ENCODE data around the gene ARHGDIB. TPM values are rescaled to one million over a fixed set of nuclear protein-coding genes. Genes with fewer than 3 reads are reported as not detected.

The ARHGDIB gene
- polyA plus RNA-seq, 1 donor, result 53.2 TPM

GRCh38 chr12:14936224-14936861 lies 25.1 kb downstream of the ARHGDIB start:
- no peak for DNase-seq
- Histone ChIP-seq H3K4me1 (ENCODE audit: control insufficient read depth, insufficient read depth, low read length) (peaks cover 19% of the 10 kb centered on the region), H3K4me3 (ENCODE audit: low read length) (no peak overlapping the region), H3K9me3 (ENCODE audit: control insufficient read depth, low read depth, low read length) (no peaks in the 10 kb centered on the region), H3K27ac (ENCODE audit: low read length) (no peak overlapping the region), H3K36me3 (ENCODE audit: control insufficient read depth, insufficient read depth, low read length) (no peaks in the 10 kb centered on the region), H3K27me3 (ENCODE audit: control insufficient read depth, insufficient read depth, low read length) (no peaks in the 10 kb centered on the region)
- WGBS (ENCODE audit: insufficient coverage, low lambda C conversion rate), result 83% methylated on average over 1 of the region's 6 CpGs

DNA sequence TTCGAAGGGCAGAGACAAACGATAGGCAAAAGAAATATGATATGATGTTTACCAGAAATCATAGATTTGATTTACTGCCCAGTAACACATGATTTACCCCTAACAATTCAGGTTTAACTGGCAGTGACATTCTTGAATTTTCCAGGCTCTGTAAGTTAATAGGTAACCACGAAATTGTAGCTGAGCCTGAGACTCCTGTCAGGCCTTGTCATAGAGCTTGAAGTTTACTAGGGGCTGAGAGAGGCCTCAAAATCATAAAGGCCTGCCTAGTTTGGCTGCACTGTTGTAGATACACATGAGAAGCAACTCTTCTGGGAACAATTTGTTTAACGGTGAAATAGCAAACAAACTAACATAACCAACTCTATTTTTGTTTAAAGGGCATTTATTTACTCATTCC lies 26.4 kb downstream of the ARHGDIB start:
- Histone ChIP-seq H3K27me3 (ENCODE audit: control insufficient read depth, insufficient read depth, low read length) (no peaks in the 10 kb centered on the region), H3K4me1 (ENCODE audit: control insufficient read depth, insufficient read depth, low read length) (peaks cover 19% of the 10 kb centered on the region), H3K27ac (ENCODE audit: low read length) (peak overlapping the region; percentile 74), H3K36me3 (ENCODE audit: control insufficient read depth, insufficient read depth, low read length) (no peaks in the 10 kb centered on the region), H3K9me3 (ENCODE audit: control insufficient read depth, low read depth, low read length) (no peaks in the 10 kb centered on the region), H3K4me3 (ENCODE audit: low read length) (no peak overlapping the region)
- WGBS (ENCODE audit: insufficient coverage, low lambda C conversion rate), result 18% methylated on average over 3 of the region's 4 CpGs
- DNase-seq, result peak; percentile 52 to 81

- H3K9me3 ChIP-seq (ENCODE audit: control insufficient read depth, low read depth, low read length), result no peaks in the 10 kb centered on the region
Observed at GRCh38 chr12:14934511-14934910, 26.9 kb downstream of the ARHGDIB start.

DNA sequence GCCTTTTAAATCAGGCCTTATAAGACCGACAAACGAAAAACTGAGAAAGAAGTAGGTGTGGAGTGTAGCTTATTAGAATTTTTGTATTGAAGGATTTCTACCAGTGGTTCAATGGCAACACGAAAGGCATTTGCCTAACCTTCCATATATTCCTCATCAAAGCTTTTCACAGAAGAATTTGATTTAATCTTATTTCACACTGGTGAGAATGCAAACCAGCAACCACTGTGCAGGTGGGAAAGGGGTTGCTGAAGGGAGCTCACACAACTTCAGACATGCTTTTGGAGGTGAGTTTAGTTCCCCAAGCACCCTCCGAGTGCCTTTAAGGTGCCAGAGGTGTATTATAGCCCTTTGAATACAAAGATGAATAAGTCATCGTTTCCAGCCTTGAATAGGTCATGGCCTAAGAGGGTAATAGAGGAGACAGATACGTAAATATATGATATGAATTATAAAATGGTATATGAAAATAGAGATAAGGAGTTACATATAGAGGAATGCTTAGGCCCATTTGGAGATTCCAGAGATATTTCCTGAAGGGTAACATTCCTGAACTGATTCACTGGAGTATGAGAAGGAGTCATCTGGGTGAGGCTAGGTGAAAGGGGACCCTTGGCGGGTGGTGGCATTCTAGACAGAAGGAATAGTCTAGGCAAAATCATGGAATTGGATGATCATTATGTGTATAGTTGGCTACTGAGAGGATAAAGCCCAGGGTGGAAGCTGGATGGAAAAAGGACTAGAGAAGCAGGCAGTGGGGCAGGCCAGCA lies 29.4 kb downstream of the ARHGDIB start:
- no peaks in the 10 kb centered on the region for H3K36me3 ChIP-seq (ENCODE audit: control insufficient read depth, insufficient read depth, low read length)
- WGBS (ENCODE audit: insufficient coverage, low lambda C conversion rate), result 90% methylated on average over 4 of the region's 7 CpGs
- no peak for DNase-seq
- peaks cover 17% of the 10 kb centered on the region for H3K4me1 ChIP-seq (ENCODE audit: control insufficient read depth, insufficient read depth, low read length)
- no peaks in the 10 kb centered on the region for H3K27me3 ChIP-seq (ENCODE audit: control insufficient read depth, insufficient read depth, low read length)
- no peak overlapping the region for H3K4me3 ChIP-seq (ENCODE audit: low read length)
- no peaks in the 10 kb centered on the region for H3K9me3 ChIP-seq (ENCODE audit: control insufficient read depth, low read depth, low read length)
- H3K27ac ChIP-seq (ENCODE audit: low read length), result no peak overlapping the region

More at GRCh38 chr12:14934511-14934910, 26.9 kb downstream of the ARHGDIB start:
- no peak for DNase-seq
- H3K27ac ChIP-seq (ENCODE audit: low read length), result peak overlapping the region; percentile 74
- WGBS (ENCODE audit: insufficient coverage, low lambda C conversion rate), result 100% methylated on average over 1 of the region's 2 CpGs
- peaks cover 19% of the 10 kb centered on the region for H3K4me1 ChIP-seq (ENCODE audit: control insufficient read depth, insufficient read depth, low read length)
- no peak overlapping the region for H3K4me3 ChIP-seq (ENCODE audit: low read length)
- H3K27me3 ChIP-seq (ENCODE audit: control insufficient read depth, insufficient read depth, low read length), result no peaks in the 10 kb centered on the region
- H3K36me3 ChIP-seq (ENCODE audit: control insufficient read depth, insufficient read depth, low read length), result no peaks in the 10 kb centered on the region

GRCh38 chr12:14931359-14931758 lies 30.0 kb downstream of the ARHGDIB start:
- no peaks in the 10 kb centered on the region for H3K9me3 ChIP-seq (ENCODE audit: control insufficient read depth, low read depth, low read length)
- H3K4me3 ChIP-seq (ENCODE audit: low read length), result no peak overlapping the region
- H3K4me1 ChIP-seq (ENCODE audit: control insufficient read depth, insufficient read depth, low read length), result peaks cover 17% of the 10 kb centered on the region
- no CpG with 5 or more reads among the region's 4 CpGs for WGBS (ENCODE audit: insufficient coverage, low lambda C conversion rate)
- no peak for DNase-seq
- no peak overlapping the region for H3K27ac ChIP-seq (ENCODE audit: low read length)
- H3K36me3 ChIP-seq (ENCODE audit: control insufficient read depth, insufficient read depth, low read length), result no peaks in the 10 kb centered on the region
- H3K27me3 ChIP-seq (ENCODE audit: control insufficient read depth, insufficient read depth, low read length), result no peaks in the 10 kb centered on the region

- no peak overlapping the region for H3K4me3 ChIP-seq (ENCODE audit: low read length)
- no peak for DNase-seq
Observed at GRCh38 chr12:14930299-14930698, 31.1 kb downstream of the ARHGDIB start.

DNA sequence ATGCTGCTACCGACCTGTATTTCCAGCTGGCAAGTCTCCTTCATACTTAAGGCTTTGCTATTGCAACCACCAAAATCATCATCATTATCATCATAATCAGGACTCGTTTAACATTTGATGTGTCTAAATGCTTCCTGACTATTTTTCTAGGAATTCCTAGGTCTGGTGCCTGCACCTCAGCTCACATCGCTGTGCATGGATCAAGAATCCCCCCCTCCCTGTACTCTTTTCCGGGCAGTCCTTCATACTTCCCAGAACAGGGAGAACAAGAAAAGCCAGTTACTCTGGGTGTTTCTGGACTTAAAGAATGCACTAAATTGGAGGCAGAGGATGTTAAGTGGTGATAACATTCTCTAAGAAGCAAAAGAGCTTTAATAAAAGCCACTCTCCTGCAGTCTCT lies 32.5 kb downstream of the ARHGDIB start:
- Histone ChIP-seq H3K4me1 (ENCODE audit: control insufficient read depth, insufficient read depth, low read length) (peaks cover 4% of the 10 kb centered on the region), H3K27me3 (ENCODE audit: control insufficient read depth, insufficient read depth, low read length) (no peaks in the 10 kb centered on the region), H3K9me3 (ENCODE audit: control insufficient read depth, low read depth, low read length) (no peaks in the 10 kb centered on the region), H3K36me3 (ENCODE audit: control insufficient read depth, insufficient read depth, low read length) (no peaks in the 10 kb centered on the region), H3K4me3 (ENCODE audit: low read length) (no peak overlapping the region), H3K27ac (ENCODE audit: low read length) (no peak overlapping the region)
- no CpG with 5 or more reads among the region's 4 CpGs for WGBS (ENCODE audit: insufficient coverage, low lambda C conversion rate)
- peak; percentile 56 to 80 for DNase-seq

More at GRCh38 chr12:14930299-14930698, 31.1 kb downstream of the ARHGDIB start:
- H3K4me1 ChIP-seq (ENCODE audit: control insufficient read depth, insufficient read depth, low read length), result peaks cover 11% of the 10 kb centered on the region
- H3K9me3 ChIP-seq (ENCODE audit: control insufficient read depth, low read depth, low read length), result no peaks in the 10 kb centered on the region
- H3K36me3 ChIP-seq (ENCODE audit: control insufficient read depth, insufficient read depth, low read length), result no peaks in the 10 kb centered on the region
- H3K27ac ChIP-seq (ENCODE audit: low read length), result no peak overlapping the region
- no peaks in the 10 kb centered on the region for H3K27me3 ChIP-seq (ENCODE audit: control insufficient read depth, insufficient read depth, low read length)

DNA sequence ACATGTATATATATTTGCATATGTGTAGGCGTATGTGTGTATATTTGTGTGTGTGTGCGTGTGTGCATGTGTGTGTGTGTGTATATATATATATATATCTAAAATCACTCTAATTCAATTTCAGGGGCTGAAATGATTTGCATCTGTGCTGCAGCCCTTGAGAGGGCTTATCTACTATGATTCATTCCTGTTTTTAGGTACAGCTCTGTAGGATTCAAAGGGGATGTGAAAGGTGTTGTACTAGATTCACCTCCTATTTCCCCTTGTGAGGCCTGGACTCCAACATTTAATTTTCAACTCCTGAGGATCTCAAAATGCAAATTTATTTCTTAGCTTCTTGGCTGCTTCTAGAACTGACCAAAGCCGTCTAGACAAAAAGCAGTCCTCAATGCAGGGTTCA lies 34.1 kb downstream of the ARHGDIB start:
- no peaks in the 10 kb centered on the region for H3K36me3 ChIP-seq (ENCODE audit: control insufficient read depth, insufficient read depth, low read length)
- DNase-seq, result no peak
- no peak overlapping the region for H3K27ac ChIP-seq (ENCODE audit: low read length)
- WGBS (ENCODE audit: insufficient coverage, low lambda C conversion rate), result no CpG with 5 or more reads among the region's 3 CpGs
- peaks cover 4% of the 10 kb centered on the region for H3K4me1 ChIP-seq (ENCODE audit: control insufficient read depth, insufficient read depth, low read length)
- no peaks in the 10 kb centered on the region for H3K9me3 ChIP-seq (ENCODE audit: control insufficient read depth, low read depth, low read length)
- H3K4me3 ChIP-seq (ENCODE audit: low read length), result no peak overlapping the region
- H3K27me3 ChIP-seq (ENCODE audit: control insufficient read depth, insufficient read depth, low read length), result no peaks in the 10 kb centered on the region

DNA sequence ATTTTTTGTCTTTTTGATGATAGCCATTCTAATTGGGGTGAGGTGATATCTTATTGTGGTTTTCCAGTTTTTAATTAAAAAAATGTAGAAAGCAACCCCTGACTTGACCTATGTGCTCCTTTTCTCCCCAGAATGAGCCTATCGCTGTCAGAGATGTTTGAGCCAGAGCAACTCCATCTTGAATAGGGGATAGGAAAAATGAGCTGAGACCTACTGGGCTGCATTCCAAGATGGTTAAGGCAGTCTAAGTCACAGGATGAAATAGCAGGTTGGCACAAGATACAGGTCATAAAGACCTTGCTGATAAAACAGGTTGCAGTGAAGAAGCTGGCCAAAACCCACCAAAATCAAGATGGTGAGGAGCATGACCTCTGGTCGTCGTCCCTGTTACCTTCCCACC lies 36.9 kb downstream of the ARHGDIB start:
- peaks cover 4% of the 10 kb centered on the region for H3K4me1 ChIP-seq (ENCODE audit: control insufficient read depth, insufficient read depth, low read length)
- no peaks in the 10 kb centered on the region for H3K36me3 ChIP-seq (ENCODE audit: control insufficient read depth, insufficient read depth, low read length)
- DNase-seq, result no peak
- no peaks in the 10 kb centered on the region for H3K27me3 ChIP-seq (ENCODE audit: control insufficient read depth, insufficient read depth, low read length)
- WGBS (ENCODE audit: insufficient coverage, low lambda C conversion rate), result no CpG with 5 or more reads among the region's 3 CpGs
- no peak overlapping the region for H3K27ac ChIP-seq (ENCODE audit: low read length)
- no peak overlapping the region for H3K4me3 ChIP-seq (ENCODE audit: low read length)
- H3K9me3 ChIP-seq (ENCODE audit: control insufficient read depth, low read depth, low read length), result no peaks in the 10 kb centered on the region

DNA sequence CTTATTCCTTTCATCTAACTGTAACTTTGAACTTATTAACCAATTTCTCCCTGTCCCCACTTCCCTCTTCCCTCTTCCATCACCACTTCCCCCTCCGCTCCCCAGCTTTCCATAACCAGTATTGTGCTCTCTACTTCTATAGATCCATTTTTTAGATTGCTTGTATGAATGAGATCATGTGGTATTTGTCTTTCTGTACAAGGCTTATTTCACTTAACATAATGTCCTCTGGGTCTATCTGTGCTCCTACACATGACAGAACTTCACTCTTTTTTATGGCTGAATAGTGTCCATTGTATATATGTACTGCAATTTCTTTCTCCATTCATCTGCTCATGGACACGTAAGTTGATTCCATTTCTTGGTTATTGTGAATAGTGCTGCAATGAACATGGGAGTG lies 37.5 kb downstream of the ARHGDIB start:
- Histone ChIP-seq H3K36me3 (ENCODE audit: control insufficient read depth, insufficient read depth, low read length) (no peaks in the 10 kb centered on the region), H3K9me3 (ENCODE audit: control insufficient read depth, low read depth, low read length) (no peaks in the 10 kb centered on the region), H3K27me3 (ENCODE audit: control insufficient read depth, insufficient read depth, low read length) (no peaks in the 10 kb centered on the region), H3K4me1 (ENCODE audit: control insufficient read depth, insufficient read depth, low read length) (peaks cover 3% of the 10 kb centered on the region), H3K4me3 (ENCODE audit: low read length) (no peak overlapping the region), H3K27ac (ENCODE audit: low read length) (no peak overlapping the region)
- WGBS (ENCODE audit: insufficient coverage, low lambda C conversion rate), result 86% methylated on average over 1 of the region's 2 CpGs
- DNase-seq, result no peak

DNA sequence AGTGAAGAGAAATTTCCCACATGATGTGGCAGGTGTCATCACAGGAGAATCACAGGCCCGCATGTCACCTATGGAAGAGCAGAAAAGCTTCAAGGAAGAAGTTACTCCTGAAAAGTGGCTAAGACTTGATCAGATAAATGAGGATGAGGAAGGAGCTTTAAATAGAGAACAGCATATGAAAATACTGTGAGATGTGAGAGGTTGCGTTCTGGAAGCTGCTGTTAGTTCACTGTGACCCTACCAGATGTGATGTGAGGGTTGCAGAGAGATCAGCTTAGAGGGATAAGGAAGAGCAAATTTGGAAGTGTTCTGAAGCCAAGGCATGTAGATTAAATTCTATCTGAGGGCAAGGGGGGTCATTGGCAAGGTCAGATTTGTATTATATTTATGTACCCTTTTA lies 40.2 kb downstream of the ARHGDIB start:
- Histone ChIP-seq H3K4me1 (ENCODE audit: control insufficient read depth, insufficient read depth, low read length) (no peaks in the 10 kb centered on the region), H3K4me3 (ENCODE audit: low read length) (no peak overlapping the region), H3K36me3 (ENCODE audit: control insufficient read depth, insufficient read depth, low read length) (no peaks in the 10 kb centered on the region), H3K27ac (ENCODE audit: low read length) (no peak overlapping the region), H3K27me3 (ENCODE audit: control insufficient read depth, insufficient read depth, low read length) (no peaks in the 10 kb centered on the region), H3K9me3 (ENCODE audit: control insufficient read depth, low read depth, low read length) (no peaks in the 10 kb centered on the region)
- no peak for DNase-seq
- WGBS (ENCODE audit: insufficient coverage, low lambda C conversion rate), result 100% methylated on average over 1 of the region's 2 CpGs

All from large intestine (tissue), 3 donors.